HEK293T (cell line): ENCODE measurements around the gene MTERF4.

Experiments used
- ARNT ChIP-seq: fragments of 450-650 bp; IDR thresholded peaks from 2 replicates; pipeline ENCODE4 v1.6.1; 2017; ENCODE audit warnings: mild to moderate bottlenecking
- BHLHE40 ChIP-seq: fragments of 450-650 bp; IDR thresholded peaks from 2 replicates; pipeline ENCODE4 v1.6.1; 2016; ENCODE audit warnings: mild to moderate bottlenecking, moderate library complexity, borderline replicate concordance
- CTBP1 ChIP-seq: fragments of 450-650 bp; IDR thresholded peaks from 2 replicates; pipeline ENCODE4 v1.6.1; 2016; ENCODE audit warnings: borderline replicate concordance
- ELF4 ChIP-seq: fragments of 450-650 bp; IDR thresholded peaks from 2 replicates; pipeline ENCODE4 v1.6.1; 2017; ENCODE audit warnings: antibody characterized with exemption
- FOXM1 ChIP-seq: fragments of 450-650 bp; IDR thresholded peaks from 2 replicates; pipeline ENCODE4 v1.6.1; 2017; ENCODE audit warnings: mild to moderate bottlenecking, borderline replicate concordance
- HDGF ChIP-seq: fragments of 450-650 bp; IDR thresholded peaks from 2 replicates; pipeline ENCODE4 v1.6.1; 2017; ENCODE audit warnings: antibody characterized with exemption, borderline replicate concordance
- LEF1 ChIP-seq: fragments of 450-650 bp; IDR thresholded peaks from 2 replicates; pipeline ENCODE4 v1.6.1; 2017; ENCODE audit warnings: mild to moderate bottlenecking, borderline replicate concordance
- NFRKB ChIP-seq: fragments of 450-650 bp; IDR thresholded peaks from 2 replicates; pipeline ENCODE4 v1.6.1; 2016; ENCODE audit warnings: mild to moderate bottlenecking, moderate library complexity
- SP1 ChIP-seq: fragments of 450-650 bp; IDR thresholded peaks from 2 replicates; pipeline ENCODE4 v1.6.1; 2017
- SUZ12 ChIP-seq: fragments of 450-650 bp; IDR thresholded peaks from 2 replicates; pipeline ENCODE4 v1.6.1; 2016; ENCODE audit warnings: mild to moderate bottlenecking
- TARDBP ChIP-seq: fragments of 450-650 bp; IDR thresholded peaks from 2 replicates; pipeline ENCODE4 v1.6.1; 2016
- ZNF384 ChIP-seq: fragments of 450-650 bp; IDR thresholded peaks from 2 replicates; pipeline ENCODE4 v1.6.1; 2016
- TF ChIP-seq, protein P1 (sequence below): fragments of 450-650 bp; IDR thresholded peaks from 2 replicates; pipeline ENCODE4 v1.6.1; 2016

DNA sequence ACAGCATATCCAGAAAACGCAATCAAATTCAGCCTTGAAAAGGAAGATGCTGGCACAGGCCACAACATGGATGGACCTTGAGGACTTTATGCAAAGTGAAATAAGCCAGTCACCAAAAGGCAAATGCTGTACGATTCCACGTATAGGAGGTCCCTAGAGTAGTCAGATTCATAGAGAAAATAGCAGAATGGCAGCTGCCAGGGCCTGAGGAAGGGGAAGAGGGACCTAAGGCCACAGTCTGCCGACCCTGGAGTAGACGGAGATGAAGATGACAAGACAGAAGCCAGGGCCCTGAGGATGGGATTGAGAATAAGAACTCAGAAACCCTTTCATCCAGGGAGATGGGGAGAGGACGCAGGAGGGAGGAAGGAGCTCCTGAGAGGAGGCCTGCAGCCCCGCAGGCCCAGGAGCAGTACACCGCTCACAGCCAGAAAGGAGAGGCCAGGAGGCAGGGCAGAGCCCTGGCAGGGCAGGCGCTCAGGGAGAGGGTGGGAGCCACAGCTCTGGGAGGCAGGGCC, 8.1 kb upstream of the MTERF4 start:
- no peak for TF ChIP-seq ZNF384
- no peak for TF ChIP-seq TARDBP
- no peak for TF ChIP-seq FOXM1
- TF ChIP-seq BHLHE40: no peak
- TF ChIP-seq ELF4: no peak
- TF ChIP-seq, protein P1, sequence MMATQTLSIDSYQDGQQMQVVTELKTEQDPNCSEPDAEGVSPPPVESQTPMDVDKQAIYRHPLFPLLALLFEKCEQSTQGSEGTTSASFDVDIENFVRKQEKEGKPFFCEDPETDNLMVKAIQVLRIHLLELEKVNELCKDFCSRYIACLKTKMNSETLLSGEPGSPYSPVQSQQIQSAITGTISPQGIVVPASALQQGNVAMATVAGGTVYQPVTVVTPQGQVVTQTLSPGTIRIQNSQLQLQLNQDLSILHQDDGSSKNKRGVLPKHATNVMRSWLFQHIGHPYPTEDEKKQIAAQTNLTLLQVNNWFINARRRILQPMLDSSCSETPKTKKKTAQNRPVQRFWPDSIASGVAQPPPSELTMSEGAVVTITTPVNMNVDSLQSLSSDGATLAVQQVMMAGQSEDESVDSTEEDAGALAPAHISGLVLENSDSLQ: no peak
- TF ChIP-seq ARNT: no peak
- TF ChIP-seq LEF1: no peak
- no peak for TF ChIP-seq CTBP1
- no peak for TF ChIP-seq NFRKB
- no peak for TF ChIP-seq SUZ12
- TF ChIP-seq SP1: no peak
- no peak for TF ChIP-seq HDGF
